WTC11 (cell line): ENCODE measurements around the gene CEP120. TPM values are rescaled to one million over a fixed set of nuclear protein-coding genes. Genes with fewer than 3 reads are reported as not detected.

Experiments
- ATAC-seq: fragments of 200-7000 bp; cut with Tn5 transposase; 2 replicates; pipeline ENCODE4 v1.10.0; 2021; ENCODE audit warnings: mild to moderate bottlenecking, moderate library complexity
- CTCF ChIA-PET: fragments of 300-600 bp; sonication (Branson Sonifier 250); formaldehyde crosslinking; loops from one replicate; lab custom pipeline; 2021; ENCODE audit warnings: antibody characterized with exemption; lab: Charles Lee
- POLR2A ChIA-PET: fragments of 350-600 bp; sonication (Branson Sonifier 250); formaldehyde crosslinking; loops from one replicate; lab custom pipeline; 2021; ENCODE audit warnings: antibody characterized with exemption; lab: Charles Lee
- DNase-seq: peaks from one replicate; pipeline ENCODE4 v3.0.0; 2021; ENCODE audit warnings: low spot score
- H3K27ac Mint-ChIP-seq: 2 replicates; pipeline ENCODE4 v1.8.0; 2021; ENCODE audit warnings: mixed read lengths
- H3K27me3 Mint-ChIP-seq: 2 replicates; pipeline ENCODE4 v1.8.0; 2021; ENCODE audit warnings: low read depth, mild to moderate bottlenecking, moderate library complexity, mixed read lengths
- H3K36me3 Mint-ChIP-seq: 2 replicates; pipeline ENCODE4 v1.8.0; 2021; ENCODE audit warnings: mixed read lengths
- H3K4me1 Mint-ChIP-seq: 2 replicates; pipeline ENCODE4 v1.8.0; 2022; ENCODE audit warnings: mixed read lengths
- H3K4me3 Mint-ChIP-seq: 2 replicates; pipeline ENCODE4 v1.8.0; 2021; ENCODE audit warnings: mild to moderate bottlenecking, moderate library complexity, mixed read lengths
- H3K9me3 Mint-ChIP-seq: 2 replicates; pipeline ENCODE4 v1.8.0; 2021; ENCODE audit warnings: mixed read lengths
- ARID4B ChIP-seq: sonication (generic); formaldehyde crosslinking; IDR thresholded peaks from 2 replicates; pipeline ENCODE4 v1.8.0; 2023; ENCODE audit warnings: missing genetic modification reagents, mild to moderate bottlenecking, borderline replicate concordance
- E2F1 ChIP-seq: sonication (generic); formaldehyde crosslinking; IDR thresholded peaks from 2 replicates; pipeline ENCODE4 v1.8.0; 2022; ENCODE audit warnings: mild to moderate bottlenecking, missing genetic modification reagents
- ELF4 ChIP-seq: sonication (generic); formaldehyde crosslinking; IDR thresholded peaks from 2 replicates; pipeline ENCODE4 v1.8.1; 2022; ENCODE audit warnings: low read depth, mild to moderate bottlenecking, moderate library complexity, missing genetic modification reagents
- ESRRA ChIP-seq: sonication (generic); formaldehyde crosslinking; IDR thresholded peaks from 2 replicates; pipeline ENCODE4 v1.8.1; 2022; ENCODE audit warnings: mild to moderate bottlenecking, missing genetic modification reagents, borderline replicate concordance
- ETV6 ChIP-seq: sonication (generic); formaldehyde crosslinking; IDR thresholded peaks from 2 replicates; pipeline ENCODE4 v1.8.1; 2022; ENCODE audit warnings: mild to moderate bottlenecking, missing genetic modification reagents
- GRHL2 ChIP-seq: fragments of 250-450 bp; sonication (Bioruptor Pico); IDR thresholded peaks from 2 replicates; pipeline ENCODE4 v1.8.0; 2022; ENCODE audit warnings: mild to moderate bottlenecking, moderate library complexity; ENCODE audit not compliant: insufficient replicate concordance, severe bottlenecking
- IRF1 ChIP-seq: sonication (generic); formaldehyde crosslinking; IDR thresholded peaks from 2 replicates; pipeline ENCODE4 v1.8.0; 2023; ENCODE audit warnings: missing genetic modification reagents
- IRF2 ChIP-seq: sonication (generic); formaldehyde crosslinking; IDR thresholded peaks from 2 replicates; pipeline ENCODE4 v1.8.0; 2022; ENCODE audit warnings: low read depth, missing genetic modification reagents, borderline replicate concordance
- JAZF1 ChIP-seq: fragments of 250-450 bp; sonication (Bioruptor Pico); IDR thresholded peaks from 2 replicates; pipeline ENCODE4 v1.9.0; 2021; ENCODE audit warnings: moderate library complexity, mild to moderate bottlenecking, inconsistent platforms
- MAX ChIP-seq: sonication (generic); formaldehyde crosslinking; IDR thresholded peaks from 2 replicates; pipeline ENCODE4 v1.8.0; 2022; ENCODE audit warnings: mild to moderate bottlenecking, missing genetic modification reagents
- MYBL2 ChIP-seq: sonication (generic); formaldehyde crosslinking; IDR thresholded peaks from 2 replicates; pipeline ENCODE4 v1.8.1; 2023; ENCODE audit warnings: mild to moderate bottlenecking, moderate library complexity, missing genetic modification reagents
- OVOL2 ChIP-seq: fragments of 250-450 bp; sonication (Bioruptor Pico); IDR thresholded peaks from 2 replicates; pipeline ENCODE4 v1.9.0; 2021; ENCODE audit warnings: mild to moderate bottlenecking, borderline replicate concordance
- PREB ChIP-seq: sonication (generic); formaldehyde crosslinking; IDR thresholded peaks from 2 replicates; pipeline ENCODE4 v1.8.1; 2022; ENCODE audit warnings: mild to moderate bottlenecking, missing genetic modification reagents, moderate library complexity, borderline replicate concordance
- PRRX2 ChIP-seq: fragments of 250-450 bp; sonication (Bioruptor Pico); IDR thresholded peaks from 2 replicates; pipeline ENCODE4 v1.8.0; 2021; ENCODE audit warnings: mild to moderate bottlenecking
- RORB ChIP-seq: fragments of 250-450 bp; sonication (Bioruptor Pico); IDR thresholded peaks from 2 replicates; pipeline ENCODE4 v1.9.0; 2021; ENCODE audit warnings: mild to moderate bottlenecking
- SOX15 ChIP-seq: fragments of 250-450 bp; sonication (Bioruptor Pico); IDR thresholded peaks from 2 replicates; pipeline ENCODE4 v1.9.0; 2021; ENCODE audit warnings: mild to moderate bottlenecking
- USF1 ChIP-seq: sonication (generic); formaldehyde crosslinking; IDR thresholded peaks from 2 replicates; pipeline ENCODE4 v1.8.0; 2022; ENCODE audit warnings: mild to moderate bottlenecking, missing genetic modification reagents
- ZNF121 ChIP-seq: sonication (generic); formaldehyde crosslinking; IDR thresholded peaks from 2 replicates; pipeline ENCODE4 v1.8.0; 2023; ENCODE audit warnings: missing genetic modification reagents
- ZNF317 ChIP-seq: sonication (generic); formaldehyde crosslinking; IDR thresholded peaks from 2 replicates; pipeline ENCODE4 v1.8.1; 2023; ENCODE audit warnings: low read depth, mild to moderate bottlenecking, moderate library complexity, missing genetic modification reagents, borderline replicate concordance
- ZNF425 ChIP-seq: fragments of 250-450 bp; sonication (Bioruptor Pico); conservative IDR thresholded peaks from 2 replicates; pipeline ENCODE4 v1.9.0; 2021; ENCODE audit warnings: mild to moderate bottlenecking
- ZNF512 ChIP-seq: sonication (generic); formaldehyde crosslinking; IDR thresholded peaks from 2 replicates; pipeline ENCODE4 v1.8.1; 2022; ENCODE audit warnings: missing genetic modification reagents, borderline replicate concordance
- ZSCAN18 ChIP-seq: fragments of 250-450 bp; sonication (Bioruptor Pico); IDR thresholded peaks from 2 replicates; pipeline ENCODE4 v2.1.2; 2022; ENCODE audit warnings: mild to moderate bottlenecking, moderate library complexity
- total RNA-seq: library from RNA; stranded (reverse); gene quantifications from 3 replicates; pipeline ENCODE4 v1.2.3, GENCODE V29; 2021

The CEP120 gene
- total RNA-seq, 1 experiment from 2014 or later = 15.2 TPM

- TF ChIP-seq ZNF512 (CRISPR knock-in tag) = no peak
- TF ChIP-seq GRHL2 (CRISPR knock-in tag) = no peak
- no peak for TF ChIP-seq ESRRA
- no peak for TF ChIP-seq E2F1
These were observed 58.0 kb downstream of the CEP120 start (continued) for GRCh38 chr5:123365156-123365555.

- H3K4me3 Mint-ChIP-seq = no peak overlapping the region
- TF ChIP-seq ZSCAN18 (CRISPR knock-in tag) = no peak
- TF ChIP-seq ARID4B (CRISPR knock-in tag) = no peak
- no peak for TF ChIP-seq IRF1
- TF ChIP-seq RORB (CRISPR knock-in tag) = no peak
- no peak for TF ChIP-seq OVOL2 (CRISPR knock-in tag)
- TF ChIP-seq SOX15 (CRISPR knock-in tag) = no peak
- no peak for TF ChIP-seq USF1 (CRISPR knock-in tag)
- no peak for TF ChIP-seq PREB (CRISPR knock-in tag)
- no peak for TF ChIP-seq PRRX2
- no peak for TF ChIP-seq ETV6 (CRISPR knock-in tag)
- no peak for TF ChIP-seq MAX (CRISPR knock-in tag)
- no peak for TF ChIP-seq ZNF317 (CRISPR knock-in tag)
- no peak for TF ChIP-seq ZNF425
- TF ChIP-seq JAZF1 (CRISPR knock-in tag) = no peak
- TF ChIP-seq ELF4 (CRISPR knock-in tag) = no peak
- no peak for TF ChIP-seq IRF2 (CRISPR knock-in tag)
- TF ChIP-seq MYBL2 (CRISPR knock-in tag) = no peak
- no peak for TF ChIP-seq ZNF121 (CRISPR knock-in tag)
- TF ChIP-seq, all 79 proteins: peak for 0
- ATAC-seq (no peak), DNase-seq (no peak)
- Mint-ChIP-seq H3K27me3 (no peaks in the 10 kb centered on the region), H3K4me1 (no peaks in the 10 kb centered on the region), H3K36me3 (no peaks in the 10 kb centered on the region), H3K27ac (no peak overlapping the region), H3K9me3 (no peaks in the 10 kb centered on the region)
- ChIA-PET POLR2A (no interaction called here), CTCF (no interaction called here)
These were observed 58.6 kb downstream of the CEP120 start for GRCh38 chr5:123364441-123365155.
